HepG2 (cell line): ENCODE data around the gene ZNF804B. TPM values are rescaled to one million over a fixed set of nuclear protein-coding genes. Genes with fewer than 3 reads are reported as not detected.

Source experiments
- ATAC-seq: fragments of 200-7000 bp; cut with Tn5 transposase; 3 replicates; pipeline ENCODE4 v1.9.1; 2020; ENCODE audit warnings: mild to moderate bottlenecking, moderate library complexity
- BruUV-seq: library from RNA; stranded (reverse); fragments of 400-500 nt; replicated peaks from 2 replicates; lab custom pipeline; 2021; lab: Mats Ljungman, UMichigan
- CTCF ChIA-PET: fragments of 300-600 bp; formaldehyde crosslinking; extraction: SDS; loops from one replicate; lab custom pipeline; 2021; ENCODE audit warnings: low total read pairs, inconsistent platforms, low intra/inter-chr PET ratio; lab: Yijun Ruan, JAX
- POLR2A ChIA-PET: fragments of 350-600 bp; sonication (Branson Sonifier 250); formaldehyde crosslinking; loops from one replicate; lab custom pipeline; 2020; ENCODE audit warnings: antibody characterized with exemption, inconsistent platforms; lab: Yijun Ruan, JAX
- DNase-seq: peaks from one replicate; pipeline ENCODE4 v3.0.0-alpha.2; 2015; ENCODE audit warnings: low spot score
- FAIRE-seq: peaks from 3 replicates; lab custom pipeline; 2011; peaks lifted over from hg19 to GRCh38; lab: Jason Lieb, UNC
- H2AFZ ChIP-seq: one replicate; pipeline ENCODE4 v1.6.1; 2011; ENCODE audit warnings: low read length, inconsistent platforms
- H3K27ac ChIP-seq: fragments of 300-600 bp; 3 replicates; pipeline ENCODE4 v1.8.0; 2011; ENCODE audit warnings: mixed run types, mild to moderate bottlenecking, mixed read lengths, low read length, inconsistent platforms; ENCODE audit not compliant: insufficient read depth; ENCODE audit errors: extremely low read length
- H3K27me3 ChIP-seq, 2 experiments: fragments of 200-600 bp in 1 of 2; 2 replicates in 1 of 2; 3 replicates in 1 of 2; pipeline versions ENCODE4 v1.6.0 to v1.8.0; 2011; ENCODE audit warnings: low read length in 2 of 2, mild to moderate bottlenecking in 2 of 2, moderate library complexity in 2 of 2, inconsistent platforms in 1 of 2; ENCODE audit not compliant: insufficient read depth in 2 of 2, control insufficient read depth in 1 of 2
- H3K36me3 ChIP-seq, 2 experiments: fragments of 200-600 bp in 1 of 2; replicated peaks in 1 of 2; 2 replicates in 1 of 2; 3 replicates in 1 of 2; pipeline versions ENCODE4 v1.5.1 to v1.8.0; 2011; ENCODE audit warnings: low read length in 2 of 2, inconsistent platforms in 1 of 2; ENCODE audit not compliant: insufficient read depth in 2 of 2, control insufficient read depth in 1 of 2
- H3K4me1 ChIP-seq: 2 replicates; pipeline ENCODE4 v1.5.1; 2012; ENCODE audit warnings: low read length, inconsistent platforms; ENCODE audit not compliant: insufficient read depth
- H3K4me2 ChIP-seq: 2 replicates; pipeline ENCODE4 v1.6.0; 2011; ENCODE audit warnings: low read depth, low read length, inconsistent platforms
- H3K4me3 ChIP-seq, 3 experiments: fragments of 200-600 bp in 1 of 3; sonication (generic), shearing (Covaris generic) in 1 of 3; replicated peaks in 1 of 3; 2 replicates each; pipeline ENCODE4 v1.5.1; 2011 to 2016; ENCODE audit warnings: low read length in 3 of 3, inconsistent platforms in 2 of 3, low read depth in 2 of 3, mild to moderate bottlenecking in 2 of 3, control low read depth in 1 of 3, mixed read lengths in 1 of 3; ENCODE audit not compliant: insufficient read depth in 1 of 3
- H3K79me2 ChIP-seq: one replicate; pipeline ENCODE4 v1.6.1; 2011; ENCODE audit warnings: low read length, inconsistent platforms; ENCODE audit not compliant: insufficient read depth
- H3K9ac ChIP-seq: 2 replicates; pipeline ENCODE4 v1.6.0; 2011; ENCODE audit warnings: mild to moderate bottlenecking, low read depth, low read length, inconsistent platforms; ENCODE audit not compliant: insufficient read depth
- H3K9me3 ChIP-seq: 2 replicates; pipeline ENCODE4 v1.5.1; 2012; ENCODE audit warnings: mild to moderate bottlenecking, low read length
- H4K20me1 ChIP-seq: 2 replicates; pipeline ENCODE4 v1.6.0; 2011; ENCODE audit warnings: inconsistent platforms, mild to moderate bottlenecking, low read length, moderate library complexity; ENCODE audit not compliant: insufficient read depth
- ARID3A ChIP-seq: IDR thresholded peaks from 2 replicates; pipeline ENCODE4 v1.6.1; 2012; ENCODE audit warnings: low read depth, low read length, improper control_type of control experiment
- CCAR2 ChIP-seq: fragments of 200-400 bp; formaldehyde crosslinking; optimal IDR thresholded peaks from 2 replicates; pipeline ENCODE3; 2018; ENCODE audit warnings: low read depth, mild to moderate bottlenecking, low read length, moderate library complexity
- DNMT3B ChIP-seq: conservative IDR thresholded peaks from 2 replicates; pipeline ENCODE4 v1.6.1; 2016; ENCODE audit warnings: missing biosample characterization, control low read depth
- ELF3 ChIP-seq: IDR thresholded peaks from 2 replicates; pipeline ENCODE4 v1.6.1; 2016; ENCODE audit warnings: missing genetic modification reagents, missing compliant biosample characterization
- GATAD2A ChIP-seq: IDR thresholded peaks from 2 replicates; pipeline ENCODE4 v1.6.1; 2016
- MIXL1 ChIP-seq: IDR thresholded peaks from 2 replicates; pipeline ENCODE4 v1.6.1; 2016
- NFKB2 ChIP-seq: sonication (generic); formaldehyde crosslinking; IDR thresholded peaks from 2 replicates; pipeline ENCODE4 v1.4.0; 2020; ENCODE audit warnings: missing genetic modification reagents, borderline replicate concordance
- SOX13 ChIP-seq, 3 experiments: fragments of 450-650 bp in 1 of 3; sonication (generic) in 1 of 3; formaldehyde crosslinking in 1 of 3; IDR thresholded peaks in 2 of 3; conservative IDR thresholded peaks in 1 of 3; 2 replicates each; pipeline versions ENCODE4 v1.5.0 to v1.6.1; 2016 to 2020; ENCODE audit warnings: antibody characterized with exemption in 1 of 3, mild to moderate bottlenecking in 1 of 3, missing compliant biosample characterization in 1 of 3, missing genetic modification reagents in 1 of 3, moderate library complexity in 1 of 3
- SOX5 ChIP-seq: IDR thresholded peaks from 2 replicates; pipeline ENCODE4 v1.6.1; 2016; ENCODE audit warnings: borderline replicate concordance
- YEATS4 ChIP-seq: sonication (generic); formaldehyde crosslinking; IDR thresholded peaks from 2 replicates; pipeline ENCODE4 v1.4.0; 2020; ENCODE audit warnings: missing genetic modification reagents, borderline replicate concordance
- ZNF138 ChIP-seq: sonication (generic); formaldehyde crosslinking; IDR thresholded peaks from 2 replicates; pipeline ENCODE4 v1.5.0; 2020; ENCODE audit warnings: mild to moderate bottlenecking, low read depth, missing genetic modification reagents
- ZNF318 ChIP-seq: sonication (generic); formaldehyde crosslinking; IDR thresholded peaks from 2 replicates; pipeline ENCODE4 v1.4.0; 2020; ENCODE audit warnings: mild to moderate bottlenecking, missing genetic modification reagents
- WGBS: methylation state at CpG from one replicate; pipeline ENCODE4 v1.1.6; 2017; ENCODE audit warnings: low lambda C conversion rate; 5-methylcytosine and 5-hydroxymethylcytosine counted together
- in situ Hi-C: cut with HindIII; loops from 2 replicates; pipeline ENCODE4 v1.10.0; 2017; ENCODE audit warnings: low pct_unique_long_range_greater_than_20kb; ENCODE audit not compliant: extremely low pct_ligation_motif_present
- intact Hi-C: fragments of 100-400 bp; cut with micrococcal nuclease; formaldehyde crosslinking; loops from one replicate; pipeline ENCODE4 v1.10.0; 2022; ENCODE audit not compliant: unreplicated experiment
- polyA plus RNA-seq, 8 experiments: library from polyadenylated mRNA; depleted of rRNA in 3 of 8; stranded (reverse) in 7 of 8; unstranded in 1 of 8; fragments of >200 nt; fragmentation: Illumina TruSeq in 4 of 8; extraction: Trizol in 4 of 8; gene quantifications; 2 replicates each; pipeline versions ENCODE4 v1.2.1 to v1.2.3, GENCODE V29; 2011 to 2016; ENCODE audit warnings: low read depth in 4 of 8, missing spikeins in 1 of 8, mixed read lengths in 1 of 8; ENCODE audit not compliant: insufficient read depth in 1 of 8
- total RNA-seq, 5 experiments: library from RNA; depleted of rRNA; stranded (reverse); fragments of >200 nt; fragmentation: Illumina TruSeq; extraction: Trizol; gene quantifications; 2 replicates each; pipeline ENCODE4 v1.2.3, GENCODE V29; 2016; ENCODE audit warnings: low read depth in 1 of 5

The ZNF804B gene
- total and polyA plus RNA-seq, 2 of the 13 experiments (the other 11 are each of a cell fraction or from before 2014, with no cell fraction given): not detected

- TF ChIP-seq ZNF138: no peak
- no peak for TF ChIP-seq ZNF318
- no peak for TF ChIP-seq YEATS4 (CRISPR knock-in tag)
- TF ChIP-seq DNMT3B (CRISPR knock-in tag): no peak
Measured at GRCh38 chr7:88910516-88910915, 151.0 kb downstream of the ZNF804B start (continued).

- Histone ChIP-seq H3K36me3 (no peaks in the 10 kb centered on the region), H3K79me2 (no peaks in the 10 kb centered on the region), H4K20me1 (no peaks in the 10 kb centered on the region), H3K9me3 (no peaks in the 10 kb centered on the region), H3K4me1 (peaks cover 9% of the 10 kb centered on the region; the same call in 1 of the 2 replicates), H2AFZ (no peak overlapping the region), H3K9ac (no peak overlapping the region), H3K27me3 (no peaks in the 10 kb centered on the region), H3K4me2 (no peak overlapping the region; the same call in 1 of the 2 replicates), H3K4me3 (no peak overlapping the region), H3K27ac (no peak overlapping the region)
- ChIA-PET CTCF (no interaction called here), POLR2A (no interaction called here)
- FAIRE-seq: no peak
- no TSS peak for BruUV-seq
- DNase-seq: peak; percentile 27
- in situ Hi-C loops: no loop called here
- WGBS: 2% methylated on average over 2 of the region's 2 CpGs
- intact Hi-C loops: no loop called here
- ATAC-seq: no peak
- TF ChIP-seq NFKB2 (no peak), SOX5 (CRISPR knock-in tag) (peak; percentile 42; the same call in 1 of the 2 replicates), GATAD2A (CRISPR knock-in tag) (peak; percentile 66), ARID3A (peak; percentile 32; the same call in 1 of the 2 replicates), SOX13 (IDR thresholded peaks at IDR 0.05) (no peak), SOX13 (CRISPR knock-in tag; conservative IDR thresholded peaks at IDR 0.05 in 1 of 2, IDR thresholded peaks at IDR 0.05 in 1 of 2) (peak in 1 of 2 experiments; percentile 60; a peak in 1 of 4 replicates), MIXL1 (CRISPR knock-in tag) (0 out of 2 replicates have a peak, but pooled peaks have one; percentile 27), ELF3 (CRISPR knock-in tag) (0 out of 2 replicates have a peak, but pooled peaks have one; percentile 34), CCAR2 (no peak)
Measured at GRCh38 chr7:88912852-88913251, 153.4 kb downstream of the ZNF804B start.
